ENCODE measurements around the gene TEC. TPM values are rescaled to one million over a fixed set of nuclear protein-coding genes. Genes with fewer than 3 reads are reported as not detected.
"Not testable (repeated sequence)": the region's sequence is repeated elsewhere in the genome, so short reads cannot be mapped to it uniquely, and the experiment has no call there.

The TEC gene
- total RNA-seq, 6 experiments from 2014 or later: 1.5 to 4.2 (median 3.0) TPM

- 92% methylated on average over 4 of the region's 4 CpGs for WGBS (ENCODE audit: insufficient coverage, low coverage, low lambda C conversion rate, missing lambda C conversion rate)
- H3K4me1 ChIP-seq: no peaks in the 10 kb centered on the region
- DNase-seq (no peak), ATAC-seq (no peak)
- H3K4me3 ChIP-seq: no peak overlapping the region
- TF ChIP-seq POLR2A (IDR thresholded peaks at IDR 0.05): no peak
- TF ChIP-seq, protein P1, sequence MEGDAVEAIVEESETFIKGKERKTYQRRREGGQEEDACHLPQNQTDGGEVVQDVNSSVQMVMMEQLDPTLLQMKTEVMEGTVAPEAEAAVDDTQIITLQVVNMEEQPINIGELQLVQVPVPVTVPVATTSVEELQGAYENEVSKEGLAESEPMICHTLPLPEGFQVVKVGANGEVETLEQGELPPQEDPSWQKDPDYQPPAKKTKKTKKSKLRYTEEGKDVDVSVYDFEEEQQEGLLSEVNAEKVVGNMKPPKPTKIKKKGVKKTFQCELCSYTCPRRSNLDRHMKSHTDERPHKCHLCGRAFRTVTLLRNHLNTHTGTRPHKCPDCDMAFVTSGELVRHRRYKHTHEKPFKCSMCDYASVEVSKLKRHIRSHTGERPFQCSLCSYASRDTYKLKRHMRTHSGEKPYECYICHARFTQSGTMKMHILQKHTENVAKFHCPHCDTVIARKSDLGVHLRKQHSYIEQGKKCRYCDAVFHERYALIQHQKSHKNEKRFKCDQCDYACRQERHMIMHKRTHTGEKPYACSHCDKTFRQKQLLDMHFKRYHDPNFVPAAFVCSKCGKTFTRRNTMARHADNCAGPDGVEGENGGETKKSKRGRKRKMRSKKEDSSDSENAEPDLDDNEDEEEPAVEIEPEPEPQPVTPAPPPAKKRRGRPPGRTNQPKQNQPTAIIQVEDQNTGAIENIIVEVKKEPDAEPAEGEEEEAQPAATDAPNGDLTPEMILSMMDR (IDR thresholded peaks at IDR 0.05): no peak
- H3K9me3 ChIP-seq: no peaks in the 10 kb centered on the region
- H3K27me3 ChIP-seq: no peaks in the 10 kb centered on the region
- no peak overlapping the region for H3K27ac ChIP-seq
- H3K36me3 ChIP-seq: no peaks in the 10 kb centered on the region
- intact Hi-C loops (cut with DNase I): no loop called here
Measured at GRCh38 chr4:48172651-48173050, 97.0 kb downstream of the TEC start.

- Histone ChIP-seq H3K36me3 (no peaks in the 10 kb centered on the region), H3K4me1 (no peaks in the 10 kb centered on the region), H3K9me3 (no peaks in the 10 kb centered on the region), H3K4me3 (no peak overlapping the region), H3K27me3 (no peaks in the 10 kb centered on the region), H3K27ac (no peak overlapping the region)
- 78% methylated on average over 1 of the region's 1 CpG for WGBS (ENCODE audit: insufficient coverage, low coverage, low lambda C conversion rate, missing lambda C conversion rate)
- intact Hi-C loops (cut with DNase I): no loop called here
- DNase-seq: no peak
- TF ChIP-seq, protein P1 (IDR thresholded peaks at IDR 0.05): no peak
- TF ChIP-seq POLR2A (IDR thresholded peaks at IDR 0.05): no peak
- no peak for ATAC-seq
Measured at GRCh38 chr4:48169636-48170035, 100.0 kb downstream of the TEC start.

DNA sequence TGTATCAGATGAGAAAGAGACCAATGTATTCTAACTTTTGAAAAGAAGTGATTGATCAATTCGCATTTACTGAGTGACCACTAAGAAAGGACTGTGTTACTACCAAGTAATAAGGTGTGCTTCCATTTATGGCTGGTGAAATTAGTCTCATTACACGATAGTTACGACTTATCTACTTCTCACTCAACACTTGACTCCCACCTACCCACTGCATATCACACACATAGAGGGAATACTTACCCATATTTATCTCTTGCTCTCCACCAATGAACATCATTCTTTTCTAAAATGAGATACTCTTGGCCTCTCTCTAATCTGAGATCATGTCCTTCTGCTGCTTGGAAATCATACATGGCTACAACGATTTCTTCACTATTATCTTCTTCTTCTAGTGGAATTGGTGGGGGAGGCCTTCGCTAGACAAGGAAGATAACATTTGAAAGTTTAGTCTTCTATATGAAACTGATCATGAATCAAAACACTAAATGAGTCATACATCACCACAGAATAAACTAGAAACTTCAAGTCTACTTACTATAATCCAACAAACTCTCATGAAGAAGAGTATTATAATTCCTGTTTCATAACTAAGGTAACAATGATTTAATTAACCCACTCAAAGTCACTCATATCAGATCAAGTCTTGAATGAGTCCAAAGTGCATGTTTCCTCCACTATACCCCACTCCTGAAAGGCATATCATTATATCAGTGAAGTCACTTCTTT is 101.9 kb downstream of the TEC start:
- Histone ChIP-seq H3K27ac (no peak overlapping the region), H3K9me3 (no peaks in the 10 kb centered on the region), H3K4me3 (no peak overlapping the region), H3K36me3 (no peaks in the 10 kb centered on the region), H3K4me1 (peaks cover 0 to 10% (median 2%) of the 10 kb centered on the region in 4 donors), H3K27me3 (no peaks in the 10 kb centered on the region)
- intact Hi-C loops (cut with DNase I): no loop called here
- 83% methylated on average over 5 of the region's 5 CpGs for WGBS (ENCODE audit: insufficient coverage, low coverage, low lambda C conversion rate, missing lambda C conversion rate)
- DNase-seq (no peak), ATAC-seq (no peak)
- no peak for TF ChIP-seq POLR2A (IDR thresholded peaks at IDR 0.05)
- TF ChIP-seq, protein P1 (IDR thresholded peaks at IDR 0.05): no peak

DNA sequence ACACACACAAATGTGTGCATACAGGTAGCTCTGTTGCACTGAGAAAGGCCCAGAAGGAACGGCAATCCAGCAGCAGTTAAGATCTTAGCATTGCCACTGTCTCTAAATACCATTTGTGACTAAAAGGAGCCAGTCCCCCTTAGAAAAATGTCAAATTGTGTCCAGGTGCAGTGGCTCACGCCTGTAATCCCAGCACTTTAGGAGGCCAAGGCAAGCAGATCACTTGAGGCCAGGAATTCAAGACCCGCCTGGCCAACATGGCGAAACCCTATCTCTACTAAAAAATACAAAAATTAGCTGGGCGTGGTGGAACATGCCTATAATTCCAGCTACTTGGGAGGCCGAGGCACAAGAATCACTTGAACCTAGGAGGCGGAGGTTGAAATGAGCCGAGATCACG is 105.1 kb downstream of the TEC start:
- intact Hi-C loops (cut with DNase I); H3K9me3 ChIP-seq; H3K4me3 ChIP-seq; H3K36me3 ChIP-seq; H3K27ac ChIP-seq; H3K27me3 ChIP-seq; DNase-seq; ATAC-seq: not testable (repeated sequence)
- H3K4me1 ChIP-seq: peaks cover 0 to 10% (median 2%) of the 10 kb centered on the region in 4 donors
- 100% methylated on average over 7 of the region's 9 CpGs for WGBS (ENCODE audit: insufficient coverage, low coverage, low lambda C conversion rate, missing lambda C conversion rate)

GRCh38 chr4:48163746-48164145 is 105.9 kb downstream of the TEC start:
- ATAC-seq (peak in 3 of 4 donors; percentile 18 to 53 (median 26)), DNase-seq (no peak)
- H3K27me3 ChIP-seq: no peaks in the 10 kb centered on the region
- H3K36me3 ChIP-seq: no peaks in the 10 kb centered on the region
- intact Hi-C loops (cut with DNase I): no loop called here
- H3K4me3 ChIP-seq: peak overlapping the region in 2 of 3 donors; percentile 2 to 20
- no peak overlapping the region for H3K27ac ChIP-seq
- H3K4me1 ChIP-seq: peaks cover 0 to 10% (median 2%) of the 10 kb centered on the region in 4 donors
- no peaks in the 10 kb centered on the region for H3K9me3 ChIP-seq
- TF ChIP-seq, protein P1 (IDR thresholded peaks at IDR 0.05): no peak
- TF ChIP-seq POLR2A (IDR thresholded peaks at IDR 0.05): no peak
- WGBS (ENCODE audit: insufficient coverage, low coverage, low lambda C conversion rate, missing lambda C conversion rate): 6% methylated on average over 1 of the region's 1 CpG
